B cell (primary cell): ENCODE measurements around the gene KCNH1. TPM values are rescaled to one million over a fixed set of nuclear protein-coding genes. Genes with fewer than 3 reads are reported as not detected.

ENCODE experiments used
- ATAC-seq: fragments of 200-7000 bp; cut with Tn5 transposase; one replicate; pipeline ENCODE4 v1.10.0; 2021; ENCODE audit warnings: low read depth, mild to moderate bottlenecking, moderate number of reproducible peaks, moderate library complexity
- CTCF ChIA-PET: fragments of 350-600 bp; sonication (Branson Sonifier 250); formaldehyde crosslinking; loops from one replicate; lab custom pipeline; 2021; ENCODE audit warnings: antibody characterized with exemption, inconsistent platforms; lab: Charles Lee
- POLR2A ChIA-PET: fragments of 350-600 bp; sonication (Branson Sonifier 250); formaldehyde crosslinking; loops from one replicate; lab custom pipeline; 2021; ENCODE audit warnings: antibody characterized with exemption; lab: Charles Lee
- DNase-seq: peaks from one replicate; pipeline ENCODE4 v3.0.0; 2013
- H2AFZ ChIP-seq: 2 replicates; pipeline ENCODE4 v1.6.1; 2012; ENCODE audit warnings: mild to moderate bottlenecking, low read depth, low read length; ENCODE audit not compliant: insufficient read depth, poor library complexity, severe bottlenecking
- H3K27ac ChIP-seq, 2 donors: 1 replicate in 1 of 2; 2 replicates in 1 of 2; pipeline ENCODE4 v1.5.1; 2012 to 2013; ENCODE audit warnings: low read length in 2 of 2, mild to moderate bottlenecking in 2 of 2, moderate library complexity in 1 of 2
- H3K27me3 ChIP-seq, 4 experiments: fragments of 200-600 bp in 1 of 4; sonication (generic) in 1 of 4; replicated peaks in 1 of 4; 1 replicate in 2 of 4; 2 replicates in 2 of 4; pipeline versions ENCODE4 v1.6.1 to v1.7.0; 2013 to 2016; ENCODE audit warnings: low read length in 3 of 4, mild to moderate bottlenecking in 2 of 4, mixed read lengths in 1 of 4, moderate library complexity in 1 of 4; ENCODE audit not compliant: insufficient read depth in 4 of 4, control insufficient read depth in 3 of 4; ENCODE audit errors: control extremely low read depth in 1 of 4
- H3K36me3 ChIP-seq, 2 experiments: replicated peaks in 1 of 2; 1 replicate in 1 of 2; 2 replicates in 1 of 2; pipeline versions ENCODE4 v1.6.1 to v1.7.1; 2013; ENCODE audit warnings: low read length in 1 of 2; ENCODE audit not compliant: insufficient read depth in 2 of 2, control insufficient read depth in 1 of 2; ENCODE audit errors: control extremely low read depth in 1 of 2, extremely low read depth in 1 of 2
- H3K4me1 ChIP-seq, 2 donors: fragments of 200-600 bp in 1 of 2; sonication (generic) in 1 of 2; 1 replicate in 1 of 2; 2 replicates in 1 of 2; pipeline versions ENCODE4 v1.5.1 to v1.6.1; 2013 to 2017; ENCODE audit warnings: low read length in 2 of 2; ENCODE audit not compliant: control insufficient read depth in 2 of 2, insufficient read depth in 2 of 2
- H3K4me2 ChIP-seq: replicated peaks from 2 replicates; pipeline ENCODE3; 2012; ENCODE audit warnings: mild to moderate bottlenecking, low read depth, low read length; ENCODE audit not compliant: poor library complexity, severe bottlenecking
- H3K4me3 ChIP-seq, 5 experiments: fragments of 200-600 bp in 1 of 5; sonication (generic) in 1 of 5; 1 replicate in 3 of 5; 2 replicates in 2 of 5; pipeline versions ENCODE4 v1.5.1 to v1.7.0; 2011 to 2016; ENCODE audit warnings: low read length in 4 of 5, mild to moderate bottlenecking in 4 of 5, low read depth in 2 of 5, control low read depth in 1 of 5, moderate library complexity in 1 of 5; ENCODE audit not compliant: insufficient read depth in 1 of 5; ENCODE audit errors: control extremely low read depth in 1 of 5, extremely low read depth in 1 of 5
- H3K79me2 ChIP-seq: fragments of 200-600 bp; sonication (generic); one replicate; pipeline ENCODE4 v1.6.0; 2016; ENCODE audit warnings: low read length; ENCODE audit not compliant: control insufficient read depth, insufficient read depth
- H3K9ac ChIP-seq: fragments of 200-600 bp; sonication (generic); 2 replicates; pipeline ENCODE4 v1.6.1; 2017; ENCODE audit warnings: mild to moderate bottlenecking, low read length, moderate library complexity
- H3K9me3 ChIP-seq, 3 donors: one replicate each; pipeline versions ENCODE4 v1.6.1 to v1.7.1; 2013; ENCODE audit warnings: low read length in 2 of 3; ENCODE audit not compliant: control insufficient read depth in 2 of 3, insufficient read depth in 1 of 3; ENCODE audit errors: control extremely low read depth in 1 of 3
- H4K20me1 ChIP-seq: 2 replicates; pipeline ENCODE4 v1.6.0; 2012; ENCODE audit warnings: mild to moderate bottlenecking, low read length; ENCODE audit not compliant: insufficient read depth, control insufficient read depth, poor library complexity, severe bottlenecking
- H3K27ac Mint-ChIP-seq: one replicate; pipeline ENCODE4 v1.8.0; 2021; ENCODE audit warnings: mixed read lengths
- H3K27me3 Mint-ChIP-seq: one replicate; pipeline ENCODE4 v1.8.0; 2021; ENCODE audit warnings: mixed read lengths
- H3K4me1 Mint-ChIP-seq: one replicate; pipeline ENCODE4 v1.8.0; 2021; ENCODE audit warnings: mixed read lengths
- H3K4me3 Mint-ChIP-seq: one replicate; pipeline ENCODE4 v1.8.0; 2021; ENCODE audit warnings: mixed read lengths
- H3K9me3 Mint-ChIP-seq: one replicate; pipeline ENCODE4 v1.8.0; 2022; ENCODE audit warnings: mixed read lengths; ENCODE audit not compliant: insufficient read depth
- EZH2 ChIP-seq: IDR thresholded peaks from 2 replicates; pipeline ENCODE4 v1.6.1; 2012; ENCODE audit warnings: borderline replicate concordance, low read depth, mild to moderate bottlenecking, moderate library complexity, low read length; ENCODE audit not compliant: insufficient read depth, poor library complexity, severe bottlenecking
- WGBS: methylation state at CpG from one replicate; pipeline ENCODE4 v1.1.5; 2013; ENCODE audit warnings: missing lambda C conversion rate; ENCODE audit not compliant: insufficient coverage; 5-methylcytosine and 5-hydroxymethylcytosine counted together
- intact Hi-C: fragments of 100-400 bp; cut with micrococcal nuclease; formaldehyde crosslinking; loops from one replicate; pipeline ENCODE4 v1.10.0; 2022
- polyA plus RNA-seq: library from polyadenylated mRNA; depleted of rRNA; stranded (reverse); fragments of >200 nt; gene quantifications from 2 replicates; pipeline ENCODE4 v1.2.3, GENCODE V29; 2012
- total RNA-seq, 2 donors: library from RNA; stranded (reverse); fragments of 120-200 nt in 1 of 2; gene quantifications; 1 replicate in 1 of 2; 2 replicates in 1 of 2; pipeline versions ENCODE4 v1.2.3 to v1.2.4, GENCODE V29; 2013 to 2022
- TF ChIP-seq, protein P1 (sequence below): fragments of 200-600 bp; IDR thresholded peaks from one replicate; pipeline ENCODE4 v1.8.0; 2022; ENCODE audit warnings: antibody characterized with exemption, mild to moderate bottlenecking

KCNH1 gene
- total and polyA plus RNA-seq, 2 donors (not counting 1 experiment from before 2014, with no cell fraction given) = not detected

GRCh38 chr1:210705086-210705485 lies 428.9 kb downstream of the KCNH1 start:
- POLR2A ChIA-PET = no interaction called here
- WGBS = no CpG with 5 or more reads among the region's 3 CpGs
- intact Hi-C loops = no loop called here

GRCh38 chr1:210703593-210703992 lies 430.4 kb downstream of the KCNH1 start:
- no peak overlapping the region for H3K4me3 Mint-ChIP-seq
- no peaks in the 10 kb centered on the region for H3K27me3 Mint-ChIP-seq
- ATAC-seq = no peak
- H3K9ac ChIP-seq = no peak overlapping the region
- no peaks in the 10 kb centered on the region for H3K9me3 Mint-ChIP-seq
- no peaks in the 10 kb centered on the region for H3K9me3 ChIP-seq
- H3K27me3 ChIP-seq = no peaks in the 10 kb centered on the region
- no peak overlapping the region for H3K4me3 ChIP-seq
- no peak for TF ChIP-seq EZH2
- TF ChIP-seq, protein P1, sequence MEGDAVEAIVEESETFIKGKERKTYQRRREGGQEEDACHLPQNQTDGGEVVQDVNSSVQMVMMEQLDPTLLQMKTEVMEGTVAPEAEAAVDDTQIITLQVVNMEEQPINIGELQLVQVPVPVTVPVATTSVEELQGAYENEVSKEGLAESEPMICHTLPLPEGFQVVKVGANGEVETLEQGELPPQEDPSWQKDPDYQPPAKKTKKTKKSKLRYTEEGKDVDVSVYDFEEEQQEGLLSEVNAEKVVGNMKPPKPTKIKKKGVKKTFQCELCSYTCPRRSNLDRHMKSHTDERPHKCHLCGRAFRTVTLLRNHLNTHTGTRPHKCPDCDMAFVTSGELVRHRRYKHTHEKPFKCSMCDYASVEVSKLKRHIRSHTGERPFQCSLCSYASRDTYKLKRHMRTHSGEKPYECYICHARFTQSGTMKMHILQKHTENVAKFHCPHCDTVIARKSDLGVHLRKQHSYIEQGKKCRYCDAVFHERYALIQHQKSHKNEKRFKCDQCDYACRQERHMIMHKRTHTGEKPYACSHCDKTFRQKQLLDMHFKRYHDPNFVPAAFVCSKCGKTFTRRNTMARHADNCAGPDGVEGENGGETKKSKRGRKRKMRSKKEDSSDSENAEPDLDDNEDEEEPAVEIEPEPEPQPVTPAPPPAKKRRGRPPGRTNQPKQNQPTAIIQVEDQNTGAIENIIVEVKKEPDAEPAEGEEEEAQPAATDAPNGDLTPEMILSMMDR = no peak
- H2AFZ ChIP-seq = no peak overlapping the region
- H3K27ac Mint-ChIP-seq = no peak overlapping the region
- no peak for DNase-seq
- no peaks in the 10 kb centered on the region for H3K4me1 Mint-ChIP-seq
- H3K4me2 ChIP-seq = no peak overlapping the region
- no peaks in the 10 kb centered on the region for H3K36me3 ChIP-seq
- CTCF ChIA-PET = no interaction called here
- no peak overlapping the region for H3K27ac ChIP-seq
- 100% methylated on average over 2 of the region's 2 CpGs for WGBS
- H4K20me1 ChIP-seq = no peaks in the 10 kb centered on the region
- POLR2A ChIA-PET = no interaction called here
- no peaks in the 10 kb centered on the region for H3K79me2 ChIP-seq
- intact Hi-C loops = no loop called here
- H3K4me1 ChIP-seq = no peaks in the 10 kb centered on the region

More at GRCh38 chr1:210705086-210705485, 428.9 kb downstream of the KCNH1 start:
- no peak for TF ChIP-seq EZH2
- TF ChIP-seq, protein P1 = no peak
- H3K4me3 Mint-ChIP-seq = no peak overlapping the region
- Histone ChIP-seq H3K27me3 (no peaks in the 10 kb centered on the region), H3K27ac (no peak overlapping the region), H4K20me1 (no peaks in the 10 kb centered on the region), H3K36me3 (no peaks in the 10 kb centered on the region), H3K4me2 (no peak overlapping the region), H3K4me1 (no peaks in the 10 kb centered on the region), H3K9ac (no peak overlapping the region), H2AFZ (no peak overlapping the region), H3K9me3 (no peaks in the 10 kb centered on the region), H3K4me3 (no peak overlapping the region), H3K79me2 (no peaks in the 10 kb centered on the region)
- ATAC-seq (no peak), DNase-seq (no peak)
- no peaks in the 10 kb centered on the region for H3K9me3 Mint-ChIP-seq
- CTCF ChIA-PET = no interaction called here
- no peak overlapping the region for H3K27ac Mint-ChIP-seq
- H3K4me1 Mint-ChIP-seq = no peaks in the 10 kb centered on the region
- H3K27me3 Mint-ChIP-seq = no peaks in the 10 kb centered on the region
